ENCODE measurements around the gene PEDS1. TPM values are rescaled to one million over a fixed set of nuclear protein-coding genes. Genes with fewer than 3 reads are reported as not detected.

Gene PEDS1
- total and polyA plus RNA-seq, 2 of the 13 experiments (the other 11 are each of a cell fraction or from before 2014, with no cell fraction given): 30.5 to 93.9 TPM

DNA sequence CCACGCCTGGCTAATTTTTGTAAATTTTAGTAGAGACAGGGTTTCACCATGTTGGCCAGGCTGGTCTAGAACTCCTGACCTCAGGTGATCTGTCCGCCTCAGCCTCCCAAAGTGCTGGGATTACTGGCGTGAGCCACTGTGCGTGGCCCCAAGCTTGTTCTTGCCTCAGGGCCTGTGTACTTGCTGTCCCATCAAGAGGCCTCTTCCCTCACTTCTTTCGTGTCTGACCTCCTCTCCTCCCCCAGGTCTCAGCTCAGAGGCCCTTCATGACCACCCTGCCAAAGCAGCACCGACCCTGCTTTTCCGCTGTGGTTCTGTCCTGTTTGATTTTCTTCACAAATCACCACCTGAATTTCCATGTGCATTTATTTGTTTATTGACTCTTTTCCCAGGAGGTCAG lies 30.1 kb downstream of the PEDS1 start:
- no peak for DNase-seq (ENCODE audit: low spot score)
- intact Hi-C loops (cut with micrococcal nuclease; ENCODE audit: unreplicated experiment): loop anchor here (5.0 to 10.0 kb wide), 2 partner anchors 181 to 459 kb away; no protein-coding TSS in a partner anchor
- POLR2A ChIA-PET: interaction anchor here (1.4 to 5.3 kb wide), 4 partner anchors 8 to 46 kb away, joined by 4 to 104 read pairs (median 18); partner anchors contain the start of gene PEDS1
- FAIRE-seq: no peak
- peak; percentile 18 for TF ChIP-seq AGO2 (optimal IDR thresholded peaks at IDR 0.05; ENCODE audit: low read depth, low read length)
- no peak for TF ChIP-seq KDM2A (CRISPR knock-in tag; IDR thresholded peaks at IDR 0.05; ENCODE audit: borderline replicate concordance, low read depth)
- no peak for TF ChIP-seq HDAC1 (CRISPR knock-in tag; IDR thresholded peaks at IDR 0.05)
- peak; percentile 13; the same call in 1 of the 2 replicates for TF ChIP-seq ZNF687 (CRISPR knock-in tag; IDR thresholded peaks at IDR 0.05)
- peak; percentile 11 for TF ChIP-seq RBM22 (optimal IDR thresholded peaks at IDR 0.05; ENCODE audit: low read length)
- TF ChIP-seq NONO (IDR thresholded peaks at IDR 0.05): no peak
- TF ChIP-seq NONO (CRISPR knock-in tag; conservative IDR thresholded peaks at IDR 0.05): 0 out of 2 replicates have a peak, but pooled peaks have one; percentile 13
- no peak for TF ChIP-seq IRX3 (CRISPR knock-in tag; IDR thresholded peaks at IDR 0.05; ENCODE audit: borderline replicate concordance, low read depth)
- TF ChIP-seq ZNF746 (CRISPR knock-in tag; IDR thresholded peaks at IDR 0.05): 0 out of 2 replicates have a peak, but pooled peaks have one; percentile 24
- no peak for TF ChIP-seq HCFC1 (IDR thresholded peaks at IDR 0.05; ENCODE audit: low read depth, low read length)
- 0 out of 2 replicates have a peak, but pooled peaks have one; percentile 23 for TF ChIP-seq SAFB2 (CRISPR knock-in tag; IDR thresholded peaks at IDR 0.05; ENCODE audit: borderline replicate concordance, low read depth)
- H3K9ac ChIP-seq (ENCODE audit: insufficient read depth, low read depth, low read length): no peak overlapping the region
- H4K20me1 ChIP-seq (ENCODE audit: insufficient read depth, low read length): no peaks in the 10 kb centered on the region
- WGBS (ENCODE audit: low lambda C conversion rate): 81% methylated on average over 7 of the region's 7 CpGs
- no peak overlapping the region for H3K27ac ChIP-seq (ENCODE audit: extremely low read length, insufficient read depth, low read length)
- no peak for ATAC-seq
- no peaks in the 10 kb centered on the region for H3K79me2 ChIP-seq (ENCODE audit: insufficient read depth, low read length)
- BruUV-seq (replicated peaks): no TSS peak
- H3K9me3 ChIP-seq (ENCODE audit: low read length): no peaks in the 10 kb centered on the region
- peaks cover 33% of the 10 kb centered on the region for H3K4me1 ChIP-seq (ENCODE audit: insufficient read depth, low read length)
- in situ Hi-C loops (cut with HindIII; ENCODE audit: extremely low pct_ligation_motif_present, low pct_unique_long_range_greater_than_20kb): loop anchor here (5.0 kb wide), 1 partner anchor 44 kb away; no protein-coding TSS in a partner anchor
- peaks cover 24 to 45% of the 10 kb centered on the region in 2 experiments for H3K36me3 ChIP-seq (replicated peaks in 1 of 2; ENCODE audit: control insufficient read depth in 1 of 2, insufficient read depth in 2 of 2, low read length in 2 of 2)
- H2AFZ ChIP-seq (ENCODE audit: low read length): no peak overlapping the region
- no peak overlapping the region for H3K4me3 ChIP-seq (replicated peaks in 1 of 3; ENCODE audit: insufficient read depth in 1 of 3, low read depth in 2 of 3, low read length in 3 of 3)
- H3K27me3 ChIP-seq (ENCODE audit: control insufficient read depth in 1 of 2, insufficient read depth in 2 of 2, low read length in 2 of 2): no peaks in the 10 kb centered on the region
- CTCF ChIA-PET (ENCODE audit: low intra/inter-chr PET ratio, low total read pairs): interaction anchor here (1.0 to 5.9 kb wide), 2 partner anchors 46 to 62 kb away, joined by 3 to 115 read pairs; no protein-coding TSS in a partner anchor
- no peak overlapping the region for H3K4me2 ChIP-seq (ENCODE audit: low read depth, low read length)

Measured in HepG2 (cell line).